ENCODE measurements around the gene TESK1. TPM values are rescaled to one million over a fixed set of nuclear protein-coding genes. Genes with fewer than 3 reads are reported as not detected.
A peak's percentile ranks its signal among the peaks of the same experiment; 100 is the strongest.
"Not testable (repeated sequence)": the region's sequence is repeated elsewhere in the genome, so short reads cannot be mapped to it uniquely, and the experiment has no call there.

TESK1 gene
- total and polyA plus RNA-seq, 2 donors, result 9.3 to 32.8 TPM

DNA sequence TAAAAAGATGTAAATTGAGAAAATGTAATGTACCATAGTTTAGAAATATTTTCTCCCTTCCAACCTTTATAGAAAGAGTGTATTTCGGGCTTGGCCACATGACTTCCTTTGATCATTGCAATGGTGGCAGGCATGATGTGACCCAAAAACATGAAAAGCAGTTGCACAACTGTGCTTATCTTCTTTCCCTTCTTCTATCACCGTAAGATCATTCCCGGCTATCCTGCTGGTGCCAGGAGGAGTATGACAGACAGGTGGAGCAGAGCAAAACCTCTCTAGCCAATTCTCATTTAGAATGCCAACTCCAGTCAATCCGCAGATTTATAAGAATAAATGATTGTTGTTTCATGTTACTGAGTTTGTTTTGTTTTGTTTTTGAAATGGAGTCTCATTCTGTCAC, 10.6 kb upstream of the TESK1 start:
- WGBS, result 98% methylated on average over 4 of the region's 4 CpGs
- Histone ChIP-seq H3K27me3 (ENCODE audit: control insufficient read depth in 2 of 2, insufficient read depth in 1 of 2, low read length in 1 of 2) (no peaks in the 10 kb centered on the region), H3K27ac (ENCODE audit: low read depth in 1 of 2, low read length in 1 of 2) (no peak overlapping the region), H3K4me1 (ENCODE audit: control insufficient read depth in 2 of 2, insufficient read depth in 2 of 2, low read length in 2 of 2) (peaks cover 5 to 10% of the 10 kb centered on the region in 2 donors), H3K9me3 (ENCODE audit: control insufficient read depth in 2 of 2, insufficient read depth in 1 of 2, low read length in 1 of 2) (peaks cover 0 to 15% of the 10 kb centered on the region in 2 donors), H3K4me3 (ENCODE audit: low read length in 2 of 2) (no peak overlapping the region), H3K36me3 (ENCODE audit: control insufficient read depth in 2 of 2, insufficient read depth in 2 of 2, low read length in 1 of 2) (no peaks in the 10 kb centered on the region)
- no peak for DNase-seq (ENCODE audit: low read depth in 6 of 9, low spot score in 9 of 9)

DNA sequence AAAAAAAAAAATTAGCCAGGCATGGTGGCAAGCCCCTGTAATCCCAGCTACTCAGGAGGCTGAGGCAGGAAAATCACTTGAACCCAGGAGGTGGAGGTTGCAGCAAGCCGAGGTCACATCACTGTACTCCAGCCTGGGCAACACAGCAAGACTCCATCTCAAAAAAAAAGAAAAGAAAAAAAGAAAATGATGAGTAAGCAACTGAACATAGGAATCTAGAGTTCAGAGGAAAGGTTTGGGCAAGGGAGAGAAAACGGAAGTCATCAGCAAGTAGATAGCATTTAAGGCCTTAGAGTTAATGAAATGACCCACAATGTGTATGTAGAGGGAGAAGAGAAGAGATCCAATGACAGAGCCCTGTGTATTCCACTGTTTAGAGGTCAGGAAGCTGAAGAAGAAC, 8.2 kb upstream of the TESK1 start:
- WGBS, result 97% methylated on average over 2 of the region's 2 CpGs
- H3K4me3 ChIP-seq (ENCODE audit: low read length in 2 of 2); H3K27me3 ChIP-seq (ENCODE audit: control insufficient read depth in 2 of 2, insufficient read depth in 1 of 2, low read length in 1 of 2); H3K27ac ChIP-seq (ENCODE audit: low read depth in 1 of 2, low read length in 1 of 2); H3K36me3 ChIP-seq (ENCODE audit: control insufficient read depth in 2 of 2, insufficient read depth in 2 of 2, low read length in 1 of 2); DNase-seq (ENCODE audit: low read depth in 6 of 9, low spot score in 9 of 9): not testable (repeated sequence)
- Histone ChIP-seq H3K9me3 (ENCODE audit: control insufficient read depth in 2 of 2, insufficient read depth in 1 of 2, low read length in 1 of 2) (peaks cover 0 to 15% of the 10 kb centered on the region in 2 donors), H3K4me1 (ENCODE audit: control insufficient read depth in 2 of 2, insufficient read depth in 2 of 2, low read length in 2 of 2) (peaks cover 5 to 19% of the 10 kb centered on the region in 2 donors)

DNA sequence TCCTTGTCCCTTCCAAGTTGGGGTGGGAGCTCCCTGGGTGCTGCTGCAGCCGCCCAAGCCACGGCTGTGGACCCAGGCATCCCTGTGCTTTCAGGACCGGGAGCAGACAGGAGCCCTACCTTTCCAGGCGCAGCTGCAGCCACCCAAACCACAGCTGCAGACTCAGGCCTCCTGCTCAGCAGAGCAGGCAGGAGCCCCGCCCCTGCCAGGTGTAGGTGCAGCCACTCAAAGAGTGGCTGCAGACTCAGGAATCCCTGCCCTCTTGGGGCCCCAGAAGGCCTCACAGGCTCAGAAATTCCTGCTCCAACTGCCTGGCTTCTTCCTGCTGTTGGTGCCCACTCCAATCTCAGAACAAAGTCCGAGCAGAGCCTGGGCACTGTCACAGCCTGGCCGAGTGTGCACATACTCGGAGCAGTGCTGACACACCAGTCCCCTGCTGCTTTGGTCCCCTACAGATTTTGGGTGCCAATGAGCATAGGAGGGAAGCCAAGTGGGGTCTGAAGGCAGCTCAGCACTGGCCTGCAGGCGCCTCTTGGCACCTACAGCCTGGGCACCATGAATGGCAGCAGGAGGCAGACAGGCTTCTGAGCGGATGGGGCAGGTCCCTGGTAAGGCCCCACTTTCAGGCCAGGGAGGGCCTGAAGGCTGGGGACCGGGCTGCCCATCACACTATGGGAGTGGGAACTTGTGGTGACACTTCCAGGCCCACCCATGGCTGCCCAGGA, 6.0 kb upstream of the TESK1 start:
- Histone ChIP-seq H3K4me1 (ENCODE audit: control insufficient read depth in 2 of 2, insufficient read depth in 2 of 2, low read length in 2 of 2) (peaks cover 5 to 32% of the 10 kb centered on the region in 2 donors), H3K4me3 (ENCODE audit: low read length in 2 of 2) (no peak overlapping the region), H3K9me3 (ENCODE audit: control insufficient read depth in 2 of 2, insufficient read depth in 1 of 2, low read length in 1 of 2) (peaks cover 0 to 6% of the 10 kb centered on the region in 2 donors), H3K27me3 (ENCODE audit: control insufficient read depth in 2 of 2, insufficient read depth in 1 of 2, low read length in 1 of 2) (no peaks in the 10 kb centered on the region), H3K36me3 (ENCODE audit: control insufficient read depth in 2 of 2, insufficient read depth in 2 of 2, low read length in 1 of 2) (no peaks in the 10 kb centered on the region), H3K27ac (ENCODE audit: low read depth in 1 of 2, low read length in 1 of 2) (no peak overlapping the region)
- WGBS, result 92% methylated on average over 11 of the region's 11 CpGs
- peak in 1 of 9 donors; percentile 26 for DNase-seq (ENCODE audit: low read depth in 6 of 9, low spot score in 9 of 9)

DNA sequence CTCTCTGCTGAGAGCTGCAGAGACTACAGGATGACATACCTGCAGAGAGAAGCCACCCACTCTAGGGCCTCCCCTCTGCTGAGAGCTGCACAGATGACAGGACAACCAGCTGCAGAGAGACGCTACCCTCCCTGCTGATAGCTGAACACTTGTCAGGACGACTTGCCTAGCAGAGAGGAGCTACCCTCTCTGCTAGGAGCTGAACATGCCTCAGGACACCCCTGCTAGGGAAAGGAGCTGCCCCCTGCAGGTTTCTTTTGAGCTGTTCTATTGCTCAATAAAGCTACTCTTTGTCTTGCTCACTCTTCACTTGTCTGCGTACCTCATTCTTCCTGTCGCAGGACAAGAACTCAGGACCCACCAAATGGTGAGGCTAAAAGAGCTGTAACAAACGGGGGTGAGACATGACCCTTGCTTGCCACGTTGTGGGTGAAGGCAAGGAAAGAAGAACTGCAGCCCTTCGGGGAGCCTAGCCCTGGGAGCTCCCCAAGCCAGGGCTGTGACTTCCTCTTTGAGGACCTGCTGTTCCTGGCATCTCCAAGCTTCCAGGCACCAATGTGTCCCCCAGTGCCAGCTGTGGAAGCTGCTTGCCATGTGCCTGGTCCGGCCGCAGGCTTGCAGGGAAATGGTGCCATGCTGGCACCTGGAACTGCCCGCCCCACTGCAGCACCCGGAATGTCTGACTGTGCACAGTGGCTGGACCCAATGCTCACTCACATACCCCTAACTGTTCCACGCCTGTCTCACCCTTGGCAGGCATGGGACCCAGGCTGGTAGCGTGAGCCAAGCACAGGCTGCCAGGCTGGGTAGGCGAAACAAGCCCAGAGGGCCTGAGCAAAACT, 5.1 kb upstream of the TESK1 start:
- WGBS, result 95% methylated on average over 14 of the region's 14 CpGs
- H3K27ac ChIP-seq (ENCODE audit: low read depth in 1 of 2, low read length in 1 of 2), result no peak overlapping the region

DNA sequence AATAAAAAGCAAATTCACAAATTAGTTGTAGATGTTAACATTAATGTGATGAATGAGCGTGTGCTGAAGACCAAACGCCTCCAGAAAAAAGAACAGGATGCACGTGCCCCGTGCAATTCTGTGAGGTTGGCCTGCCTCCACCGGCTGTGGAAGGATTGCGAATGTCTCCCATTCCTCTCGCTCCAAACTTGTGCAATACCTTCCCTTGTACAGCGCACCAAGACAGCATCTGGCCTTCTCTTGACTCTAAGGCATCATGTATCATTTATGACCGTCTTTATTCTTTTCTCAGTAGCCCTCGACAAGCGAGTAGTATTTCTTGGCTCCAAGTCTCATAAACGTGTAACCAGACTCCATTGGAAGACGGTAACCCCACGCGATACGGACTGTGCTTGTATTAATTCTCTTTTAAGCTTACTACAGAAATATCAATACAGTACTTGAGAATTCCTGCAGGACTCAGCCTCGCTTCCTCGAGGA, 1.5 kb upstream of the TESK1 start:
- Histone ChIP-seq H3K36me3 (ENCODE audit: control insufficient read depth in 2 of 2, insufficient read depth in 2 of 2, low read length in 1 of 2) (peaks cover 10 to 14% of the 10 kb centered on the region in 2 donors), H3K9me3 (ENCODE audit: control insufficient read depth in 2 of 2, insufficient read depth in 1 of 2, low read length in 1 of 2) (peaks cover 0 to 5% of the 10 kb centered on the region in 2 donors), H3K4me3 (ENCODE audit: low read length in 2 of 2) (peak overlapping the region; percentile 34 to 35), H3K4me1 (ENCODE audit: control insufficient read depth in 2 of 2, insufficient read depth in 2 of 2, low read length in 2 of 2) (peaks cover 15 to 47% of the 10 kb centered on the region in 2 donors), H3K27ac (ENCODE audit: low read depth in 1 of 2, low read length in 1 of 2) (peak overlapping the region; percentile 86 to 92), H3K27me3 (ENCODE audit: control insufficient read depth in 2 of 2, insufficient read depth in 1 of 2, low read length in 1 of 2) (no peaks in the 10 kb centered on the region)
- WGBS, result 18% methylated on average over 18 of the region's 18 CpGs
- DNase-seq (ENCODE audit: low read depth in 6 of 9, low spot score in 9 of 9), result no peak

More for the DNA sequence above, 5.1 kb upstream of the TESK1 start:
- Histone ChIP-seq H3K36me3 (ENCODE audit: control insufficient read depth in 2 of 2, insufficient read depth in 2 of 2, low read length in 1 of 2) (no peaks in the 10 kb centered on the region), H3K9me3 (ENCODE audit: control insufficient read depth in 2 of 2, insufficient read depth in 1 of 2, low read length in 1 of 2) (peaks cover 0 to 6% of the 10 kb centered on the region in 2 donors), H3K27me3 (ENCODE audit: control insufficient read depth in 2 of 2, insufficient read depth in 1 of 2, low read length in 1 of 2) (no peaks in the 10 kb centered on the region), H3K4me3 (ENCODE audit: low read length in 2 of 2) (no peak overlapping the region), H3K4me1 (ENCODE audit: control insufficient read depth in 2 of 2, insufficient read depth in 2 of 2, low read length in 2 of 2) (peaks cover 5 to 37% of the 10 kb centered on the region in 2 donors)
- DNase-seq (ENCODE audit: low read depth in 6 of 9, low spot score in 9 of 9), result no peak

DNA sequence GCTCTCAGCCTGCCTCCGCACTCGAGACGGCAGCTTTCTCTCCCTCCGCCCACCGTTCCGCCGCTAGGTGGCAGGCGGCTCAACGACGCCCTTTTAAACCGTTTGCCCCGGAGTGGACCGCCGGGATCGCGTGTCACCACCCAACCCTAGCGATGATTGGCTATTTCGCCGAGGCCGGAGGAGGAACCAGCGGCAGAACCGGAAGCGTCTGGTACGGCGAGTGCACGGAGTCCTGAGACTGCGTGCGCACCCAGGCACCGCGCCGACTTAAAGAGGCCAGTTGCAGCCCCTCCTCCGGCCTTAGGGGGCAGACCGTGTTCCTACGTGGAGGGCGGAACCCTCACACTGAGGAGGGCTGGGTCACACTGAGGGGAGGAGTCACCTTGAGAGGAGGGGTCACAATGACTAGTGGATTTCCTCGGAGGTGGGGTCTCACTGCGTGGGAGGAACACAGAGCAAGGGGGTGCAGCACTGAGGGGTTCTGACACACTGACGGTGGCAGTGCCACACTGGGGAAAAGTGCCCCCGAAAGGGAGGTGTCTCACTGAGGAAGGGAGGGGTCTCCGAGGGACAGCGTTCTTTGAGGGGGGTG, 980 bp upstream of the TESK1 start:
- Histone ChIP-seq H3K4me3 (ENCODE audit: low read length in 2 of 2) (peak overlapping the region; percentile 60 to 86), H3K27ac (ENCODE audit: low read depth in 1 of 2, low read length in 1 of 2) (peak overlapping the region; percentile 92 to 93), H3K4me1 (ENCODE audit: control insufficient read depth in 2 of 2, insufficient read depth in 2 of 2, low read length in 2 of 2) (peaks cover 12 to 41% of the 10 kb centered on the region in 2 donors), H3K27me3 (ENCODE audit: control insufficient read depth in 2 of 2, insufficient read depth in 1 of 2, low read length in 1 of 2) (no peaks in the 10 kb centered on the region), H3K9me3 (ENCODE audit: control insufficient read depth in 2 of 2, insufficient read depth in 1 of 2, low read length in 1 of 2) (no peaks in the 10 kb centered on the region), H3K36me3 (ENCODE audit: control insufficient read depth in 2 of 2, insufficient read depth in 2 of 2, low read length in 1 of 2) (peaks cover 15 to 19% of the 10 kb centered on the region in 2 donors)
- DNase-seq (ENCODE audit: low read depth in 6 of 9, low spot score in 9 of 9), result peak; percentile 97 to 100 (median 99)
- under 1% methylated on average over 41 of the region's 41 CpGs for WGBS

DNA sequence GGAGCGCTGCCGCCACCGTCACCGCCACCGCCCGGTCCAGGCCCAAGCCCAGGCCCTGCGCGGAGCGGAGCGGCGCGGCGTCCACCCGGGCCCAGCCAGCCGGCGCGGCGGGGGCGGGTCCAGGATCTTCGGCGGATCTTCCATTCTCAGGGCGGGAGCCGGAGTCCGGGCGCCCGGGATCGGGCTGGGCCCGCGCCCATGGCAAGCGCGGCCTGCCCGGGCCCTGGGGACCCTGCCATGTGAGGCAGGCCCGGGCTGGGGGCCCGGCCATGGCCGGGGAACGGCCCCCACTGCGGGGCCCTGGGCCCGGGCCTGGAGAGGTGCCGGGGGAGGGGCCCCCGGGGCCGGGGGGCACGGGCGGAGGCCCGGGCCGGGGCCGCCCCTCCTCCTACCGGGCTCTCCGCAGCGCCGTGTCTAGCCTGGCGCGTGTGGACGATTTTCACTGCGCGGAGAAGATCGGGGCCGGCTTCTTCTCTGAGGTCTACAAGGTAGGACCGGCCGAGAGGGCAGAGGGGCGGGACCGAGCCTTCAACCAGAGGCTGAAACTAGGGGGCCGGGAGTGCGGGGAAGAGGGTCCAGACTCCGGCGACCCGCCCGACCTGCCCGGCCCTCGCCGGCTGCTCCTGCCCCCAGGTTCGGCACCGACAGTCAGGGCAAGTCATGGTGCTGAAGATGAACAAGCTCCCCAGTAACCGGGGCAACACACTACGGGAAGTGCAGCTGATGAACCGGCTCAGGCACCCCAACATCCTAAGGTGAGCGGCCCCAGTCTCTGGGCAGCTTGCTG, 482 bp downstream of the TESK1 start:
- peaks cover 10 to 28% of the 10 kb centered on the region in 2 donors for H3K4me1 ChIP-seq (ENCODE audit: control insufficient read depth in 2 of 2, insufficient read depth in 2 of 2, low read length in 2 of 2)
- peak overlapping the region in 1 of 2 donors; percentile 62 for H3K27ac ChIP-seq (ENCODE audit: low read depth in 1 of 2, low read length in 1 of 2)
- H3K27me3 ChIP-seq (ENCODE audit: control insufficient read depth in 2 of 2, insufficient read depth in 1 of 2, low read length in 1 of 2), result no peaks in the 10 kb centered on the region
- peaks cover 27 to 31% of the 10 kb centered on the region in 2 donors for H3K36me3 ChIP-seq (ENCODE audit: control insufficient read depth in 2 of 2, insufficient read depth in 2 of 2, low read length in 1 of 2)
- H3K9me3 ChIP-seq (ENCODE audit: control insufficient read depth in 2 of 2, insufficient read depth in 1 of 2, low read length in 1 of 2), result no peaks in the 10 kb centered on the region
- peak in 1 of 9 donors; percentile 56 for DNase-seq (ENCODE audit: low read depth in 6 of 9, low spot score in 9 of 9)
- under 1% methylated on average over 76 of the region's 76 CpGs for WGBS
- H3K4me3 ChIP-seq (ENCODE audit: low read length in 2 of 2), result peak overlapping the region; percentile 70 to 86

DNA sequence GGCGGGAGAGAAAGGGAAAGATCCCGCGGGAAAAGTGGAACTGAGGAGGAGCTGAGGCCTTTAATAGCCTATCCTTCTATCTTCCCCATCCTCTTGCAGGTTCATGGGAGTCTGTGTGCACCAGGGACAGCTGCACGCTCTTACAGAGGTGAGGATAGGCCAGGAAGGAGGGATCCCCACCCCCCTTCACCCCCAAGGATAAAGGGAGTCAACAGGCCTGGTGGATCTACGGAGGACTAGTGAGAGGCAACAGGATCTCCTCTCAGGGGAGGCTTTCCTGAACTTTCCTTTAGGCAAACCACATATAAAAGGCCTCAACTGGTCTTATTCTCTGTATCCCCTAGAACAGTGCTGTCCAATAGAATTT, 1.1 kb downstream of the TESK1 start:
- Histone ChIP-seq H3K27me3 (ENCODE audit: control insufficient read depth in 2 of 2, insufficient read depth in 1 of 2, low read length in 1 of 2) (no peaks in the 10 kb centered on the region), H3K4me1 (ENCODE audit: control insufficient read depth in 2 of 2, insufficient read depth in 2 of 2, low read length in 2 of 2) (peaks cover 10 to 28% of the 10 kb centered on the region in 2 donors), H3K4me3 (ENCODE audit: low read length in 2 of 2) (peak overlapping the region; percentile 70 to 86), H3K36me3 (ENCODE audit: control insufficient read depth in 2 of 2, insufficient read depth in 2 of 2, low read length in 1 of 2) (peaks cover 27 to 31% of the 10 kb centered on the region in 2 donors), H3K27ac (ENCODE audit: low read depth in 1 of 2, low read length in 1 of 2) (no peak overlapping the region), H3K9me3 (ENCODE audit: control insufficient read depth in 2 of 2, insufficient read depth in 1 of 2, low read length in 1 of 2) (no peaks in the 10 kb centered on the region)
- WGBS, result 39% methylated on average over 5 of the region's 5 CpGs
- DNase-seq (ENCODE audit: low read depth in 6 of 9, low spot score in 9 of 9), result no peak

All from thymus (tissue), 11 donors.